Adrenal gland (tissue), 5 donors: Measurements from ENCODE around the gene ZCCHC10.

Experiments used
- CTCF ChIP-seq, 6 experiments: fragments of 450-650 bp in 4 of 6; fragments of 200-600 bp in 2 of 6; sonication (generic) in 1 of 6; IDR thresholded peaks; 1 replicate in 5 of 6; 2 replicates in 1 of 6; pipeline versions ENCODE4 v1.5.1 to v1.8.0; 2016 to 2021; ENCODE audit warnings: antibody characterized with exemption in 6 of 6, mild to moderate bottlenecking in 2 of 6, moderate library complexity in 1 of 6
- POLR2A ChIP-seq, 2 donors: fragments of 450-650 bp; IDR thresholded peaks; one replicate each; pipeline ENCODE4 v1.6.1; 2017; ENCODE audit warnings: antibody characterized with exemption in 2 of 2, mild to moderate bottlenecking in 2 of 2, moderate library complexity in 1 of 2
- donor health status: DM: no; HTN: no; CAD: no.

DNA sequence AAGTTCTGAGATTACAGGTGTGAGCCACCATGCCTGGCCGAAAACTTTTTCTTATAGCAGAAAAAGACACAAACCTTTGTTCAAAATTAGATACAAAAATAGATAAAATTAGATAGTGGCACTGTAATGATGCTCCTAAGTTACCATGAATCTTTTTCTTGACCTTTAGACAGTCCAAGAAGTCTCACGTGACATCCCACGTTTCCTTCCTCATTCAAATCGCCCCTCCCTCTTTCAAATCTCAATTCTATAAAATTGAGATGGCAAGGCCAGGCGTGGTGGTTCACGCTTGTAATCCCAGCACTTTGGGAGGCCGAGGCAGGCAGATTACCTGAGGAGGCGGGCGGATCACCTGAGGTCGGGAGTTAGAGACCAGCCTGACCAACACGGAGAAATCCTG, 7.7 kb upstream of the ZCCHC10 start:
- TF ChIP-seq CTCF (IDR thresholded peaks at IDR 0.05) (no peak), POLR2A (IDR thresholded peaks at IDR 0.05) (no peak)
